ELF-1 (cell line): Measurements from ENCODE around the gene LRIG1.

Experiments used
- DNase-seq: peaks from one replicate; pipeline ENCODE4 v3.0.0-alpha.2; 2016; ENCODE audit warnings: low read depth, low spot score

LRIG1 gene

DNA sequence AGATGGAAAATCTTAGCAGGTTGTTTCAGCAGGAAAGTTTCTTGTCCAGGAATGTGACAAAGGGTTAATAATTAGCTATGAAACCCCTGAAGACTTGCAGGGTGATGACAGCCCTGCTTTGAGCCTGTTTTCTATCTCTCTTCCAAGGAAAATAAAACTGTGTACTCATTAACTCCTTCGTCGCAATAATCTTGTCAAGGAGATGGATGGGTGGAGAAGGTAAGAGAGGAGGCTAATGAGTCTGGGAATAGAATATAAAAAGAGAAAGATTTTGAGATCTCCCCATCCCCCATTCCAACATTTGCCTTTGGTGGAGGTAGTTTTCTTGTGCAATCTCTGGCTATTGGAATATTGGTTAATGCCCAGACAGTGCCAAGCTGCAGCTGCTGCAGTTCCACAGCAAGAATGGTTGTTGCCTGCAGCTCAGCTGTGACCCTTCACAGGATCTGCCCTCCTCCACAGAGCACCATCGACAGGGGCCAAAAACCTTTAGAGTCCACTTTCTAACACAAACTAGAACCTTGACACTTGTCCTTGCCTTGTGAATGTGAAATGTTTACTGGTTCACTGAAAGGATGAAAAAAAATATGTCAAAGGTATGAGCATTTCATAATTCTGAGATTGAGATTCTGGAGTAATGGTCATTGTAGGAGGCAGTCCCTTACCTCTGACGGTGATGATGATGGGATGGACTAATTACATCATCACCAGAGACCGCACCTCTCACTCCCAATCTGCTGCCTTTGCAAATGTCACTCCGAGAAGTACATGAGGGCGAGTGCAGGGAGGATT, 4.2 kb upstream of the LRIG1 start:
- DNase-seq: no peak

GRCh38 chr3:66502981-66503380, 2.2 kb upstream of the LRIG1 start:
- DNase-seq: no peak

DNA sequence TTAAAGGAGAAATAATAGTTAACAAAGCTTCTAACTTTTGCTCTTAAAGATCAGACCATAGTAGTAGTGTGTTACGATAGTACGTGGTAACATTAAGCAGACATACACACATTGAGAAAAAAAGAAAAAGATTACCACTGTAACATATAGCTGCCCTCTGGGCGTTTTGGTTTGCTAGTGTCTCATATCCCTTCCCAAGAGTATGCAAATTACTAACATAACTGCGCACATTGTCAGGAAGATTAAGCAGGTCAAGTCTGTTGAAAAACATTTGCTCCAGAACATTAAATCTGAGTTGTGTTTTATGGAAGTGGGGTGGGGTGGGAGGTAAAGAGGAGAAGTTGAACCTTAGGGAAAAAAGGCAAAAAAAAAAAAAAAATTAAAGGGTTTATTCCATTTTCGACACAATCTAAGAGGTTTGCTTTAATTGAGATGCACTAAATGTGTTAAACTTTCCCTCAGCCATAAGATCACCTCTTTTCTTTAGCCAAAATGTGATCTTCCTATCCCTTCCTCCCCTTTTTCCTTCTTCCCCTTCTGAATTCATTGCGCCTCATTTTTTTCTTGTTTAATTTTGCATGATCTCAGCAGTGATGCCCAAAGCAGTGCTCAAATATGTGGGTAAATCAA, 1.5 kb upstream of the LRIG1 start:
- DNase-seq: no peak

DNA sequence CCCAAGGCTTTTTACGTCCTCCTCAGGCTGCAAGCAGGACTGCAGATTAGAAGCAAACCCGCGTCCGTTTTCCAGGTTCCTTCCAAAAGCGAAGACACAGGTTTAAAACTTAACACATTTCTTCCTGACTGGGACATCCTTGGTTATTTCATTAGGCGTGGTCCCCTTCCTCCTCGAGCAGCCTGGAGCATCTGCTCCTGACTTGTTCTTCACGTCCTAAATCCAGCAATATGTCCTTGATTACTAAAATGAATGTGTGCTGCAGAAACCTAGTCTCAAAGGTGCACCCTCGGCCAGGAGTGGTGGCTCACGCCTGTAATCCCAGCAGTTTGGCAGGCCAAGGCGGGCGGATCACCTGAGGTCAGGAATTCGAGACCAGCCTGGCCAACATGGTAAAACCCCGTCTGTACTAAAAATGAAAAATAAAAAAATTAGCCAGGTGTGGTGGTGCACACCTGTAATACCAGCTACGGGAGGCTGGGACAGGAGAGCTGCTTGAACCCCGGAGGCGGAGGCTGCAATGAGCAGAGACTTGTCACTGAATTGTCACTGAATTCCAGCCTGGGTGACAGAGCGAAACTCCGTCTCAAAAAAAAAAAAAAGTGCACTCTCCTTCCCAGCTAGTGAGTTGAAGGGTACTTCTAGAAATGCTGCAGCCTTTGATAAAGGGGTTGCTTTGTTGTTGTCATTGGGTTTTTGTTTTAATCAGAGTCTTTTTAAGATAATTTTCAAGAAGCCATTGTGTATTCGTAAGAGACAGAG, 842 bp upstream of the LRIG1 start:
- peak; percentile 45 for DNase-seq

- peak; percentile 46 for DNase-seq
These were observed 794 bp downstream of the LRIG1 start for GRCh38 chr3:66499881-66500575.

- DNase-seq: no peak
These were observed 1.9 kb downstream of the LRIG1 start for GRCh38 chr3:66498687-66499621.

- DNase-seq: no peak
These were observed 2.7 kb downstream of the LRIG1 start for GRCh38 chr3:66497985-66498671.

DNA sequence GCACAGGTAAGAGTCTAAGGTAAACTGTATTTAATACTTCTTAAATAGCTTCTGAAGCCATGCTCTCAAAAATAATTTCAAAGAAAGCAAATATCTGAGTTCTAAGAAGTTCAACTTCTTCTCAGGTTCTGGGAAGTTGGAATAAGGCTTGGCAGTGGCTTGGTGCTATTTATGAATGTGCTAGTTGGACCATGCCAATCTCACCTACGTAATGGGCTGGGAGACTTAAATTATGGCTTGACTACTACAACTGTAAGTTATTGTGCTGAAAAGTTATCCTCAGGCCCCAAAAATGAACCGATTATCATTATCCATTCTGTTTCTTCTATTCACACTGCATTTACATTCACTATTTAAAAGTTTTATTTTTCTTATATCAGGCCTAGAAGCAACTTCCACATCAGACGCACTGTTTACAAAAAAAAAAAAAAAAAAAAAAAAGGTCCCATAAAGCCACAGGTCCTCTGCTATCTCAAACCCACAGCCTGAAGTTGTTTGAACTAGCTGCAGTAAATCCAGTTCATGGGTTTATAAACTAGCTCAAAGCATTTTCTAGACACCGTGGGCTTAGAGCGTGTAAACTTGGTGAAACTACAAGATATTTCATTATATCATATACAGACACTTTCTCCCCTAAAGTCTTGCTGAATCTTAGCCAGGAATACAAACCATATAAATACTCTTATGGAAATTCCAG, 3.4 kb downstream of the LRIG1 start:
- DNase-seq: no peak

DNA sequence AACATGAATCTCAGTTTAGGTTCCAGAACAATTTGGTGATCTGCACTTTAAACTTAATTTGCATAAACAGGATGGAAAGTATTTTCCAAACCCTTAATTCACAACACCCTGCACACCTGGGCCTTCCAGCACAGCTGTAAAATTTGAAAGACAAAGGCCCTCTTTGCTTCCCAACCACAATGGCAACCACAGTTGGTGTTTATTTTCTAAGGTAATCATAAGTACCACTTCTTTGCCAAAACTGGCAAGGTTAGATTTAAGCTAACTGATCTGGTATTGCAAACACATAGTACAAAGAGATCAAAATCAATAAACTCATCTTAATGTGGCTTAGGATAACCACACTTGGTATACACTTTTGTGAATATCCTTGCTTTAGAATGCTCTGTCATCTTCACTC, 4.1 kb downstream of the LRIG1 start:
- no peak for DNase-seq

- no peak for DNase-seq
These were observed 4.5 kb downstream of the LRIG1 start for GRCh38 chr3:66496301-66496700.

DNA sequence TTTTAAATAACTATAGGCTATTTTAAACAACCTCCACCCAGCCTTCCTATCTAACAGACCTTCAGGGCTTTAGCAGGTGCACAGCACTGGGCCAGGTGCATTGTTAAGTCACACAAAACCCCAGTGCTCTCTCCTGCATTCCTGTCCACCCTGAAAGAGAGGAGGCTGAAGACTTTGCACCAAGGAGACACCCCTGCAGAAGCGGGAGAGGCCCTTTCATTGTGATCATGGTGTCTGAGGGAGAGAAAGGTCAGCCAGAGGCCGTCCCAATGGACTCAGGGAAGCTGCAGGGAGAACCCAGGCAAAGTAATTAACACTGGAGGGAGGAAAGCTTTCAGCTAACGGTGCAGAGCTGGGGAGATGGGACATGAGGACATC, 5.2 kb downstream of the LRIG1 start:
- DNase-seq: peak; percentile 72

GRCh38 chr3:66494959-66495667, 5.7 kb downstream of the LRIG1 start:
- DNase-seq: no peak

DNA sequence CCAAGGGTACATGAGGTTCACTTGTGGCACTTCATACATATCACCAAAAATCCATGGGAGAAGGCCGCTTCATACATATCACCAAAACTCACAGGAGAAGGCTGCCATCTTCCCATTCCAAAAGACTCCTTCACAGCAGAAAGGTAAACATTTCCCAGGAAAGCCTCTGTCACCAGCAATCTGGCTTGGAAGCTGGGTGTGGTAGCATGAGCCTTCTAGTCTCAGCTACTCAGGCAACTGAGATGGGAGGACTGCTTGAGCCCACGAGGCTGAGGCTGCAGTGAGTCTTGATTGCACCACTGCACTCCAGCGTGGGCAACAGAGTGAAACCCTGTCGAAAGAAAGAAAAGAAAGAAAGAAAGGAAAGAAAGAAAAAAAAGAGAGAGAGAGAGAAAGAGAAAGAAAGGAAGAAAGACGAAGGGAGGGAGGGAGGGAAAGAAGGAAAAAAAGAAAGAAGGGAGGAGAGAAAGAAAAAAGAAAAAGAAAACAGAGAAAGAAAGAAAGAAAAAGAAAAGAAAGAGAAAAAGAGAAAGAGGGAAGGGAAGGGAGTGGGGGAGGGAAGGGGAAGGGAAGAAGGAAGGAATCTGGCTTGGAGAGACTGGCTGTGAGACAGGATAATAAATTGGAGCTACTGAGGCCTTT, 7.2 kb downstream of the LRIG1 start:
- DNase-seq: no peak

DNA sequence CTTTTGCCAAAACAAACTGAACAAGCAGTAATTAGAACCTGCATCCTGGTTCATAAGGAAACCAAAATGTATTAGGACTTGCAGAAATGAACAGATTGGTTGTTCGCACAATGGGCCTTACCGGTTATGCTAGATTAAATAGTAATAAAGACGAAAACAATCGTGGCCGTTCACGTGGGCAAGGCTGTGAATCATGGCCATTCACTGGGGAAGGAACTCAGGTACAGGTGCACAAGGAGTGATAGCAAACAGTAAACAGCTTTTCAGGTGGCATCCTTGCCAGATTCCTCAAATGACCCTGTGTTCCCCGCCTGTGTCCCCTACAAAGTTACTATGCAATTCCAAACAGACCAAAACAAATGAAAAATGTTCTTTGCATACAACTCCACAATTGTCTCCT, 8.2 kb downstream of the LRIG1 start:
- DNase-seq: no peak

DNA sequence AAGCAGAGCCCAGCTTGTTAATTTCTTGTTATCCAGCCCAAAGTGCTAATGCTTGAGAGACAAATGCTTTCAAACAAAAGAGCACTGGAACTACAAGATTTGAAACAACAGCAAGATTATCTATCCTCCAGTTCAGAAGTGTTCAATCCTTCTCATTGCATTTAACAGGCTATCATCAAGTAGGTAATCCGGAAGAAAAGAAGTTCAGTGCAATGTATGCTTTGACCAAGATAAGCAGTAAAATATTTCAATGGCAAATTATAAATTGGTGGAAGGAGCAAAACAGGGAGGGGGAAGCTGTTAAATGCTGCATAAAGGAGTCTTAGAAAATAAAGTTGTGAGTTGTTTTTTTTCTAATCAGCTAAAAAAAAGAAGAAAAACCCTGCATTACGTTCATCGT, 8.8 kb downstream of the LRIG1 start:
- DNase-seq: no peak

GRCh38 chr3:66490984-66491383, 9.8 kb downstream of the LRIG1 start:
- no peak for DNase-seq

GRCh38 chr3:66490214-66490613, 10.6 kb downstream of the LRIG1 start:
- no peak for DNase-seq

DNA sequence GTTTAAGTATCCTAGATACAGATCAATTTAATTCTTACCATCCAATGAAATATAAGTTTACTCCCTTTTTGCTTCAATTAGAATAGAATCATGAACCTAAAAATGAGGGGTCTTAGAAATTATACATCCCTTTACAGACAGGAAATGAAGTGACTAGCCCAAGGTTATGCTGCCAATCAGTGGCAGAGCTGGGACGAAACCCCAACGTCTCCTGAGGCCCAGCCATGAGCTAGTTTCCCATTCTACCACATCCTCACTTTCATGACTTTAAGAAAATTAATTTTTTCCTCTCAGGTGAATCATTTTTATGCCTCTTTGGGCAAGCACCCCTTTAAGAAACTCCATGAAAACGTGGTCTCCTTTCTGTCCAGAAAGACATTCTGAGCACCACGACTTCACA, 11.2 kb downstream of the LRIG1 start:
- no peak for DNase-seq

DNA sequence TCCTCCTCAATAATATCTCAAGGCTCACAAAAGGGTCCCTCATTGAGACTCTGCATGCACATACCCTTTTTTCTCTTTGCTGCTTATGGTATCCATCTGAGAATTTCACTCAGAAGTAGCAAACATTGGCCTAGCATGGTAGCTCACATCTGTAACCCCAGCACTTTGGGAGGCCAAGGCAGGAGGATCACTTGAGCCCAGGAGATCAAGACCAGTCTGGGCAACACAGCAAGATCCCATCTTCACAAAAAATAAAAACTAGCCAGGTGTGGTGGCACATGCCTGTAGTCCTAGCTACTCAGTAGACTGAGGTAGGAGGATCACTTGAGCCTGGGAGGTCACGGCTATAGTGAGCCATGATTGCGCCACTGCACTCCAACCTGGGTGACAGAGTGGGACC, 11.7 kb downstream of the LRIG1 start:
- no peak for DNase-seq
